NCI-H128 (cell line): ENCODE measurements around the gene VPS4A.

ENCODE experiments used
- DNase-seq: peaks from one replicate; lab custom pipeline; 2025; ENCODE audit not compliant: unreplicated experiment; lab: John Stamatoyannopoulos, UW

VPS4A gene

DNA sequence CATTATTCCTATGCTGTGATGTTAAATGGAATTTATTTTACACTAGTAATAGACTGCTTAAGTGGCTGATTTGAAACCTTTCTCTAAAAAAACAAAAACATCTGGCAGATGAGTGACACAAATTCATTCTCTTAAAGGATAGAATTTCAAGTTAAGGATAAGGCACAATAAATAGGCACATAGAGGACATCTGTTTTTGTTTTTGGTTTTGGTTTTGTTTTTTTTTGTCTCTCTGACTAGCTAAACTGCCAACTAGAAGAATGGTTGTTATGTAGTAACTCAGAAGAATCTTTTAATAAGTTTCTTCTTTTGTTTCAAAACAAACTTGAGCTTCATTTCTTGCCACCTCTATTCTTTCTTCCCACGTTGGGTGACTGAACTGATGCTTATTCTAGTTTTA lies 5.1 kb upstream of the VPS4A start:
- DNase-seq = no peak

DNA sequence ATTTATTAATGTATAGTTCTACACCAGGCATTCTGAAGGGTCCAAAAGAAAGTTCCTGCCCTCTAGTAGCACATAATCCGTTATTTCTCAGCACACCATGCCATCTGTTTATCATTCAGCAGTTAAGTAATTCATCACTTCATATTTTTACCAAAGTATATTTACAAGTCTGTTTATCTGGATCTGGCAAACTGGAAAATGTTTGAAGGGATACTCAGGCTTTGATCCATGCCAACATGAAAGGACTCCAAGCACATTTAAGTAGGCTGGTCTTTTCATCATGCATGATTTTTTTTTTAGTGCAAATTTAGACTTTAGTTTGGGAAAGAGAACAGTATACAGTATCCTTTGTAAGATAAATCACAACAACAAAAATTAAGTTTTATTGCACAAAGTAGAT lies 4.1 kb upstream of the VPS4A start:
- DNase-seq = no peak

DNA sequence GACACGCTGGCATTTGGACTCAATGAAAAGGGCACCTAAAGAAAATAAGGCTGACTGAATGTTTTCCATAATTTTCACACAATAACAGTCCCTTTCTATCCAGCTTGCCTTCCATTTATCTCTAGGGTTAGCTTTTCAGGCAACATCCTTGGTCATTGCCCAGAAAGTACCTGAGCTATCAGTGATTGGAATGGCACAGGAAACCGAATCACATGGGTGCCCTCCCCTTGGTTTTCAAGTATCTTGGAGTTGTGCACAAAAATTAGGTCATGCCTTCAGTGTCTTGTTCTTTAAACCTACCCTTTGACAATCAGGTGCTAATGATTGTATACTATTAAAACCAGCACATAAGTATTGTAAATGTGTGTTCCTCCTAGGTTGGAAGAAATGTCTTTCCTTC lies 3.3 kb upstream of the VPS4A start:
- no peak for DNase-seq

DNA sequence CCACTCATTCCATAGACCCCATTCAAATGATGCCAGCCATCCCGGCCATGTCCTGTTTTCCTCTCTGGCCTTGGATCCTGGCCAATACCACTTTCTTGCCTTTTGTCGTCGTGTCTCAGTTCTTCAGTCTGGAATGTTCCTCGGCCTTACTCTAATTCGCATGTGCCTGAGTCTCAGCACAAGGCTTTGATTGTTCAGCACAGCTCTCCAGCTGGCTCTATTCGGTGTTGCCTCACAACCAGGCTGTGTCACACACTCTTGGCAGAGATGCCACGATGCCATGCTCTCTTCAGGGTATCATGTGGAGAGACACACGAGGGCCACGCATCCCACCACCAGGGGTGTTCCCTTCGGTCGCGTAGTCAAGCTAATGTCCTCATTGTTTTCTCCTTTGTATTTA lies 1.8 kb upstream of the VPS4A start:
- no peak for DNase-seq

DNA sequence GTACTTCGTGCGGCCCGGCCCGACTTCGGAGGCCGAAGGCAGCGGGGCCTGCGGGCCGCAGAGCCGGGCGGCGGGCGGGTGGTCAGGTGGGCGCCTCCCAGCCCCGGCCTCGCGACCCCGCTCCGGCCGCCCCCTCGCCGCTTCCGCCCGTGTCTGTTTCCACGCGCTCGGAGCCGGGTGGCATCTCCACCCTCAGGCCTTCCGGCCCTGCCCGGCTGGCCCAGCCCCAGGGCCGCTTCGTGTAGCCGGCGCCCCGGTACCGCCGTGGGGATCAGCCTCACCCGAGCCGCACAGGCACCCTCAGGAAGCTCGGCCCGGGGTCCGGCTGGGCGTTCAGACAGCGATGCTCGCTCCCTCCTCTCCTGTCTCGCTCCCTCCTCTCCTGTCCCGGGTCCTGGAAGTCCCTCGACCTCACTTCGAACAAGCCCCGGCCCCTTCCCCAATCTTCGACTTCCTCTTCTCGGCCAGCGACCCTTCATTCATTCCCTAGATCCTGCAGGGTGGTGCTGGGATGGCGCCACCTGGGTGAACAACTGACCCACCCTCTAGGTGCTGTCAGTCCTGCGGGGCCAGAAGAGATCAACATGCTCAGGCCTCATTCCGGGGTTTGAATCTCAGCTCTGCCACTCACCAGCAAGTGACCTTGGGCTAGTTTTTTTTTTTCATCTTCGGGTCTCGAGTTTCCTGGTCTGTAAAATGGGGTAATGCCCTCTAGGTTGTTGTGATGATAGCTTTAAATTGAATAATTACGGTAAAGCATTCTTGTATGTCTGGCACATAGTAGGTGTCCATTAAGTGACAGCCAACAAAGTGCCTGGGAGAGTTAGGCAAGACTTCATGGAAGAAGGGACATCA lies 610 bp downstream of the VPS4A start:
- no peak for DNase-seq

DNA sequence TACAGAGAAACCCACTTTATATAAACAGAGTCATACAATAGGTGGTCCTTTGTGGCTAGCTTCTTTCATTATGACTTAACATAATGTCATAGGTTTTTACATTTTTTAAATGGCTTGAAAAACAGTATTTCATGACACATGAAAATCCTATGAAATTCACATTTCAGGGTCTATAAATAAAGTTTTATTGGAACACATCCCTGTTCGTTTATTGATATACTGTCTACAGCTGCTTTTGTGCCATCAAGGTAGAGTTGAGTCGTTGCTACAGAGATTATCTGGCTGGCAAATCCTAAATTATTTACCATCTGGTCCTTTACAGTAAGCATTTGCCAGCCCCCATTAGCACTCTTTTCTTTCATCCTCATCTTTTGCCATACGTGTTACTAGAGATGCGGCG lies 2.3 kb downstream of the VPS4A start:
- DNase-seq = no peak

DNA sequence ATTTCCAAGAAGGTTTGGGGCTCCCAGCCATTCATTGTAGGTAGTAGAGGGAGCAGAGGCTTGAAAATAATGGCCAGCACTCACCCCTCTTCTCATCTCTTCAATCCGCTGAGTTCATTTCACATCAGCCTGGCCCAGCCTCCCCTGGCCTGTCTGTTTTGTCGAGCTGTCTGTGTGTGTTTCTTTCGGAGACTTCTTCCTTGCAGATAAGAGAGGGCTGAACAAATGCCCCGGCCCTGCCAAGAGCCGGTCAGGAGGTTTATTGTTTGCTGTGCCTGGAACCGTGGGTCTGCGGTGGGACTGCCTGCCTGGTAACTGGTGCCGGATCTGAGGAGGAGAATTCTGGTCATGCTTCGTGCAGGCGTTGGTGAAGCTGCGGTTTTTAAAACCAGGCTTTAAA lies 3.4 kb downstream of the VPS4A start:
- DNase-seq = no peak

DNA sequence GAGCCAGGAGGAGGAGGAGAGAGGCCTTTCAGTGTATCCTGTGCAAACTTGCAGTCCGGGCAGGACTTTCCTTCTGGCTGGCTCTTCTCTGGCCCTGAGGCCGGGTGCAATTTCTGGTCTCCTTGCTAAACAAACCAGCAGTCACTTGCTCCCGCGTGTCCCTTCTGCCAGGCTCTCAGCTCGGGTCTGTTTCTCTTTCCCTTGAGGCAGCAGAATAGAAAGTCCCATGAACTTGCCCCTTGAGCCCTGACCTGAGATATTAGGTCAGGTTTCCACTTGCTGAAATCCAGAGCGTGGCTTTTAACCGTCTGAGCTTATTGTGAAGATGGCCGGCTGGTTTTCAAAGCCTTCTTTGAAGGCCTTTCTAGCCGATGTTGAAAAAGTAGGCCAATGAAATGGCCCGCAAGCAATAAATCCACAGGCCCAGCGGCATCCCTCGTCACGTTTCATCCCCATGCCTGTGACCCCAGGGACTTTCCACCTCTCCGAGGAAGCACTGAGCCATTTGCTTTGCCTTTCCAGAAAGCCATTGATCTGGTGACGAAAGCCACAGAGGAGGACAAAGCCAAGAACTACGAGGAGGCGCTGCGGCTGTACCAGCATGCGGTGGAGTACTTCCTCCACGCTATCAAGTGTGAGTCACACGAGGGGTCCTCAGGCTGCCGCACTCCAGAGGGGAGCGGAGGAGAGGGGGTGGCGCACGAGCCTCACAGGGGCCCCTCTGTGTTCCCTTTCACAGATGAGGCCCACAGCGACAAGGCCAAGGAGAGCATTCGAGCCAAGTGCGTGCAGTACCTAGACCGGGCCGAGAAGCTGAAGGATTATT lies 4.5 kb downstream of the VPS4A start:
- no peak for DNase-seq

DNA sequence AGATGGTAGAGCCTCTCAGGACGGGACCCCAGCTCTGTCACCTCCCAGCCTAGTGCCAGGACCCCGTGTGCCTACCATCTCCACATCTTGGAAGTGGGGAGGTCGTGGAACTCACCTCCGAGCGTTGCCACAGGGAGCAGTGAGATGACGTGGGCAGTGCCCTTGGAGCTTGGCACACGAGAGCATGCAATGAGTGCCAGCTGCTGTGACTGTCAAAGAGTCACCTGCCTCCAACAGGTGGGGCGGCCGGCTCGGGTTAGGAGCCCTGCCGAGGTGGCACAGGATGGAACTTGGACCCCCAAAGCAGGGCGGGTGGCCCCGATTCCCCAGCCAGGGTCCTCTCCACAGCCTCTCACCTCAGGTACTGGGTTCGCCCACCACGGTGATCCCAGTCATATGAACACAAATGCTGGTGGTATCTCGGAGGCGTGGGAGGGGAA lies 5.5 kb downstream of the VPS4A start:
- no peak for DNase-seq

DNA sequence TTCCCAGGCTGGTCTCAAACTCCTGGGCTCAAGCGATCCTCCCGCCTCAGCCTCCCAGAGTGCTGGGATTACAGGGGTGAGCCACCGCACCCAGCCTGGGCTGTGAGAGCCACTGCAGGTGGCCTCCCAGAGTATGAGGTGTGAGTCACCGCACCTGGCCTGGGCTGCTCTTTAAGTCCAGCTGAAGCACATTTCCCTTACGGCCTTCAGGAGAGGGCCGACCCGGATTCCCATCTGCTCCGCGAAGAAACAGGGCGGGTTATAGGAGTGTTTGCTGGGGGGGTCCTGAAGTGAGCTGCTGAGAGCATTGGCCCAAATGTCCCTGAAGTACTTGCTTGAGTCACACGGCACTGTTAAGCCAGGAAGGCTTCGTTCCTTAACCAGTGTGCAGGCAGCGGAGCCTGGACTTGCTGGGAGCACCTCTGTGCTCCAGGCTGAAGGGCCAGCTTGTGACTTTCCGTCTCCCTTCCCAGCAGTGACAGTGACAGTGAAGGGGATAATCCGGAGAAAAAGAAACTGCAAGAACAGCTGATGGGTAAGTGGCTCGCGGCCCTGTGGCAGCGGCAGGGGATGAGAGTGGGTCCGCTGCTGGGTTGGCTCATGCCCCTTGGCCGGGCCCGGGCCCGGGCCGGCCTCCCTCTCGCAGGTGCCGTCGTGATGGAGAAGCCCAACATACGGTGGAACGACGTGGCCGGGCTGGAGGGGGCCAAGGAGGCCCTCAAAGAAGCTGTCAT lies 7.2 kb downstream of the VPS4A start:
- DNase-seq = no peak

DNA sequence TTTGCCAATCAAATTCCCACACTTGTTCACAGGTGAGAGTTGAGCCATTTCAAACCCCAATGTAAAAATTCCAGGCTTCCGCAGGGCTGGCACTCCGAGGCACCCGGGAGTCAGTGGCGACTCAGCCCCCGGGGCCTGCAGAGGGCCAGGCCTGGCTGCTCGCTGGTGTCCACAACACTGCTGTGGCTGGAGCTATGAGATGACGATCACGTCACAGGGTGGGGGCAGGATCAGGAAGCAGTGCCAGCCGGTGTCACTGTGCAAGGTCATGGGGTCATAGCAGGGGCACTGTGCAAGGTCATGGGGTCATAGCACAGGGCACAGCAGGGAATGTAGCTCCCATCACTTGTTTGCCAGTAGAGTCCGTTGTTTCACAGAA lies 7.8 kb downstream of the VPS4A start:
- DNase-seq = no peak

DNA sequence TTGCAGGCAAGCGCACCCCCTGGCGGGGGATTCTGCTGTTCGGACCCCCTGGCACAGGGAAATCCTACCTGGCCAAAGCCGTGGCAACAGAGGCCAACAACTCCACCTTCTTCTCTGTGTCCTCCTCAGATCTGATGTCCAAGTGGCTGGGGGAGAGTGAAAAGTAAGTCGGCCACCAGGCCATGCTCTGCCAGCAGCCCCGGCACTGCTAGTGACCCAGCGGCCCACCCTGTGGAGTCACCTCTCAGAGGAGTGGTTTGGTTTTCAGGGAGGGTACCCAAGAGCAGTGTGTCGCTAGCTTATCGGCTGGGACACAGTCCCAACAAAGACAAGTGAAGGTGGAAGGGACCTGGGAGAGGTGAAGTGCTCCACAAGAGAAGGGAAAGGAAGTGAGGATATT lies 8.2 kb downstream of the VPS4A start:
- no peak for DNase-seq

DNA sequence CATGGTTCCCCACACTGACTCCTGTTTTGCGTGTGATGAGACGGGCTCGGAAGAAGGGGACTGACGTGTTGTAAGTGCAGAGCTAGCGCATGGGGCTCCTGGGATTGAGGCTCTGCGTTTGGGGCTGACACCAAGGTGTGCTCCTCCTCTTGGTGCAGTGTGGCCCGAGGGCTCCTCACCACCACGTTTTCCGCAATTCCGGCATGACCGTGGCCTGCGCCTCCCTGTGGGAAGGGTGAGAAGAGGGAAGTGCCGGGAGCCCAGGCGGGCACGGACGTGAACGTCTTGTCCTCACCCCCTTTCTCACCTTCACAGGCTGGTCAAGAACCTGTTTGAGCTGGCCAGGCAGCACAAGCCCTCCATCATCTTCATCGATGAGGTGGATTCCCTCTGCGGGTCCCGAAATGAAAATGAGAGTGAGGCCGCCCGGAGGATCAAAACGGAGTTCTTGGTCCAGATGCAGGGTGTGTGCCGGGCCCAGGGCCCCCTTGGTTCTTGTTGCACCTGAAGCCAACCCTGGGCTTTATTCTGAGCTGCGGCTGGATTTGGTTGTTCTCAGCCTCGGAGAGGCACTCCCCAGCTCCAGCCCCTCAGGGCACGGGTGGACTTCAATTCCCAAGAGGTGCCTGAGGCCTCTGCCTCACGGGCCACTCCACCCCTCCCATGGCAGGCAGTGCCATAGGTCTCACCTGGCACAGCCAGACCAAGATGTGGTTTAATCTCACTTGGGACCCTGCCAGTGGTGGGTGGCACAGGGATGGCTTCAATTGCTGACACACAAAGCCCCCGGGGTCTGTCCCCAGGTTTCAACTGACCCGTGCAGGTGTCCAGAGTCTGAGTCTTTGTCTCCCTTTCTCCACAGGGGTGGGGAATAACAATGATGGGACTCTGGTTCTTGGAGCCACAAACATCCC lies 8.9 kb downstream of the VPS4A start:
- no peak for DNase-seq

DNA sequence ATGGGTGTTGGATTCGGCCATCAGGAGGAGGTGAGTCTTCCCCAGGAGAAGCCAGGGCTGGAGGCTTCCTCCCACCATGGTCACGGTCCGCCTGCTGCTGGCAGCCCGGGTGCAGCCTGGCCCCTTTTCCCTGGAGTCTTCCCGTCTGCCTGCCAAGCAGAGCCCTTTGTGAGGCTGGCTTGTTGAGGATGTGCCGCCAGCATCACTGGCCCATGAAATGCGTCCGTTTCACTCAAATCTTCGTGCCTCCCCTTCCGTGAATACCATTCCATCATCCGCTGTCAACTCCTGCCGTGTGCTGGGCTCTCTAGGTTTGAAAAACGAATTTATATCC lies 9.6 kb downstream of the VPS4A start:
- no peak for DNase-seq

DNA sequence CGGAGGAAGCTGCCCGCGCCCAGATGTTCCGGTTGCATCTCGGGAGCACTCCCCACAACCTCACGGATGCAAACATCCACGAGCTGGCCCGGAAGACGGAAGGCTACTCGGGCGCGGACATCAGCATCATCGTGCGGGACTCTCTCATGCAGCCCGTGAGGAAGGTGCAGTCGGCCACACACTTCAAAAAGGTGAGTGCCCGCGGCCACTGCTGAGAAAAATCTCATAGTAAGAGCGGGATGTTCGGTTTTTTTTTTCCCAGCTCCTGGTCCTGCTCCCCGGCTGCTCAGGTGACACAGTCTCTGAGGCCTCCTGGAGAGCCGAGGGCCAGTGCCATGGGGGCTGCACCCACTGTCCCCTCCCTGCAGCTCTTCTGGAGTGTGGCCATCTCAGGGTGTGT lies 9.9 kb downstream of the VPS4A start:
- DNase-seq = no peak

DNA sequence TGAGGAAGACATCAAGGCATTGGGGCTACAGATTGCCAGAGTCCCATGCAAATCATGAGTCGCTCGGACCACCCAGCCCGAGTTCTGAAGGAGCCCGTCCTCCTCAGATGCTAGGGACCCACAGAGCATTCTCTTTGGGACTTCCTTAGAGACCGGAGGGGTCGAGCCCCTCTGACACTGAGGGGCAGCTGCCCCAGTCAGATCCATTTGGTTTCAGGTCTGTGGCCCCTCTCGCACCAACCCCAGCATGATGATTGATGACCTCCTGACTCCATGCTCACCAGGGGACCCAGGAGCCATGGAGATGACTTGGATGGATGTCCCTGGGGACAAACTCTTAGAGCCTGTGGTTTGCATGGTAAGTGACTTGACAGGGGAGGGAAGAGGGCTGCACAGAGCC lies 11.2 kb downstream of the VPS4A start:
- DNase-seq = no peak

DNA sequence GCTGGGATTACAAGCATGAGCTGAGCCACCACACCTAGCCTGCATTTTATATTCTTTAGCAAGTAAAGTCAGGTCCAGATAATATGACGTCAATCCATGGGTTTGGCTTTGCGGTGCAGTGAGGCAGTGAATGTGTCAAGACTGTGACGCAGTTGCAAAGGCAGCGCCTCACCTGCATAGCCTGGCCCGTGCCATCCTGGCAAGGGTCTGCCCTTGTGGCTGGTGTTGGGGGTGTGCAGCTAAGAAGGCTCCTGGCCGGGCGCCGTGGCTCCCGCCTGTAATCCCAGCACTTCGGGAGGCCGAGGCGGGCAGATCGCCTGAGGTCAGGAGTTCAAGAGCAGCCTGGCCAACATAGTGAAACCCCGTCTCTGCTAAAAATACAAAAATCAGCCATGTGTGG lies 12.3 kb downstream of the VPS4A start:
- DNase-seq = no peak

DNA sequence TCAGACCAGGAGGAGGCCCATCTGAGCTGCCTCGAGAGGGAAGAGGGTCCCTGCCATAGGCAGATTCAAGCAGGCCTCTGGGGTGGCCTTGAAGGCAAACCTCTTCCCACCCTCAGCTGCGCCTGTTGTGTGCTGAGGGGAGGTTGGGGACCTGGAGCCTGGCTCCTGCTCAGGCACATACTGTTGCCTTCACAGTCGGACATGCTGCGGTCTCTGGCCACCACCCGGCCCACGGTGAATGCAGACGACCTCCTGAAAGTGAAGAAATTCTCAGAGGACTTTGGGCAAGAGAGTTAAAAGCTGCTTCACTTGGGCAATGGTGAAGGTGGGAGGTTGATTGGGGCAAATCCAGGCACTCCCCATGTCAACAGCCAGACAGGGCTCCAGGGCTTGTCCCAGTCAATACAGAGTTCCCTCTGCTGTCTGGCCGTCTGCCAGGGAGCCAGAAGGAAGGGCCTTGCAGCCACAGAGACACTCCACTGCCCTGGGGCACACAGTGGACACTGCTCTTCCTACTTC lies 12.9 kb downstream of the VPS4A start:
- no peak for DNase-seq

DNA sequence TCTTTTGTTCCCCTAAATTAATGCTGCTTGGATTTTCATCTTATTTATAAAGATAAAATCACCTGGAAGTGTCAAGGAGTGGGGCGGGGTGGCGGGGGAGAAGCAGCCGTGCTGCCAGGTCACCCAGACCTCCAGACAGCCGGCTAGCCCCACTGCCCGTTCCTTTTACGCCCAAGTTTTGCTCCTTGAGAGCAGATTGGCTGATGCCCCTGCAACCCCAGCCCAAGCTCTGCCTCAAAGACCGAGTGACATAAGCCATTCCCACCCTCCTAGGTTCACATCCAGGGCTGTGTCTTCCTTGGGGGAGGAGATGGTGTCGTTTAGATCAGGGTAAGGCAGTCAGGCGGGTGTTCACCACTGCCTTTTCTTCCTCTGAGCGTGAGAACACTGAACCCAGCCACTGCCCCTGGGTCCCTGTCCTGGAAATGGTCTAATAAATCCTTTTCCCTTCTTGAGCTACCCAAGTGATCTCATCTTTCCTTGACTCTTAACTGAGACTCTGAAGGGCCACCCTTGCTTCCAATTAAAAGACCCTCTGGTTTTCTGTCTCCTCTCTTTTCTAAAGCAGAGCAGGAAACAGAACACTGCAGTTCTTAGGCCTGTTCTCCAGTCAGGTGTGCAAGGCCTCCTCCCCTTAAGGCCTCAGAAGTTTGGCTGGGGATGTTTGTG lies 13.6 kb downstream of the VPS4A start:
- no peak for DNase-seq

DNA sequence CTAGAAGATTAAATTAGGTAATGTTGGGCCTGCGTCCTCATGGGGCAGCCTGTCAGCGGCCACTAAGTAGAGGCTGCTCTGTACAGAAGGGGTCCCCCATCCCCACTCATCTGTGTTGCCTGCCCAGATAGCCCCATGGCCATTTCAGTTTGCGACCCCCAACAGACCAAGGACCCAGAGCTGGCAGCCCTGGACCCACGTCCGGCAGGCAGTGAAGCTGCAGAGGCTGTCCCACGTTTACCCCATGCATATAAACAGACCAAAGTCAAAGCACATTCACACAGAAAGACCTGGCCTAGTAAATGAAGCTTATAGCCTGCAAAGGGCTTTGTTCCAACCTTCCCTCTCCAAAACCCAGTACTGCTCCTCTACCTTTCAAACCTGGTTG lies 14.6 kb downstream of the VPS4A start:
- no peak for DNase-seq
